GM12878 (cell line): ENCODE results near the gene LRRN2.
"Not testable (repeated sequence)": the region's sequence is repeated elsewhere in the genome, so short reads cannot be mapped to it uniquely, and the experiment has no call there.

Experiments used
- CREB1 ChIP-seq: IDR thresholded peaks from 2 replicates; pipeline ENCODE4 v1.6.1; 2012; ENCODE audit warnings: low read depth, mild to moderate bottlenecking, inconsistent platforms
- CTCF ChIP-seq, 3 experiments: IDR thresholded peaks in 2 of 3; conservative IDR thresholded peaks in 1 of 3; 2 replicates each; pipeline ENCODE4 v1.5.1; 2011; ENCODE audit warnings: low read depth in 3 of 3, low read length in 3 of 3, mild to moderate bottlenecking in 3 of 3, control low read depth in 2 of 3, moderate library complexity in 2 of 3, inconsistent platforms in 1 of 3, mixed read lengths in 1 of 3; ENCODE audit not compliant: control insufficient read depth in 2 of 3, insufficient read depth in 1 of 3; ENCODE audit errors: extremely low read depth in 1 of 3
- EZH2 ChIP-seq: IDR thresholded peaks from 2 replicates; pipeline ENCODE4 v1.6.1; 2012; ENCODE audit warnings: low read depth, mild to moderate bottlenecking, control low read depth, inconsistent platforms, low read length, borderline replicate concordance; ENCODE audit not compliant: control insufficient read depth
- JUND ChIP-seq: IDR thresholded peaks from 2 replicates; pipeline ENCODE4 v1.6.1; 2012; ENCODE audit warnings: low read depth, mild to moderate bottlenecking, low read length, improper control_type of control experiment, moderate library complexity
- KDM1A ChIP-seq: fragments of 200-600 bp; sonication (generic); IDR thresholded peaks from 2 replicates; pipeline ENCODE4 v1.6.1; 2016; ENCODE audit warnings: borderline replicate concordance
- NR2C2 ChIP-seq: IDR thresholded peaks from 2 replicates; pipeline ENCODE4 v1.6.1; 2011; ENCODE audit warnings: borderline replicate concordance, low read depth; ENCODE audit not compliant: control insufficient read depth, insufficient read length
- POLR2A ChIP-seq: IDR thresholded peaks from 2 replicates; pipeline ENCODE4 v1.6.1; 2011; ENCODE audit warnings: low read depth, mild to moderate bottlenecking, low read length
- RAD21 ChIP-seq: IDR thresholded peaks from 2 replicates; pipeline ENCODE4 v1.6.1; 2011; ENCODE audit warnings: mild to moderate bottlenecking, low read depth, low read length, moderate library complexity; ENCODE audit not compliant: insufficient read depth
- RB1 ChIP-seq: fragments of 450-650 bp; formaldehyde crosslinking; IDR thresholded peaks from 2 replicates; pipeline ENCODE4 v1.6.1; 2017; ENCODE audit warnings: mild to moderate bottlenecking, borderline replicate concordance
- SP1 ChIP-seq: IDR thresholded peaks from one replicate; pipeline ENCODE4 v1.6.1; 2011; ENCODE audit warnings: low read depth, low read length
- SPI1 ChIP-seq: IDR thresholded peaks from 2 replicates; pipeline ENCODE4 v1.6.1; 2011; ENCODE audit warnings: low read depth, mild to moderate bottlenecking, low read length, moderate library complexity, borderline replicate concordance; ENCODE audit not compliant: insufficient read depth
- TBL1XR1 ChIP-seq: IDR thresholded peaks from 2 replicates; pipeline ENCODE4 v1.6.1; 2012; ENCODE audit warnings: low read depth, low read length, improper control_type of control experiment
- TF ChIP-seq, protein P1 (sequence below): IDR thresholded peaks from 2 replicates; pipeline ENCODE4 v1.6.1; 2012; ENCODE audit warnings: low read depth, low read length, improper control_type of control experiment
- TF ChIP-seq, protein P2 (sequence below): fragments of 150-350 bp; IDR thresholded peaks from 2 replicates; pipeline ENCODE4 v1.6.1; 2016; ENCODE audit warnings: low read depth, low read length

DNA sequence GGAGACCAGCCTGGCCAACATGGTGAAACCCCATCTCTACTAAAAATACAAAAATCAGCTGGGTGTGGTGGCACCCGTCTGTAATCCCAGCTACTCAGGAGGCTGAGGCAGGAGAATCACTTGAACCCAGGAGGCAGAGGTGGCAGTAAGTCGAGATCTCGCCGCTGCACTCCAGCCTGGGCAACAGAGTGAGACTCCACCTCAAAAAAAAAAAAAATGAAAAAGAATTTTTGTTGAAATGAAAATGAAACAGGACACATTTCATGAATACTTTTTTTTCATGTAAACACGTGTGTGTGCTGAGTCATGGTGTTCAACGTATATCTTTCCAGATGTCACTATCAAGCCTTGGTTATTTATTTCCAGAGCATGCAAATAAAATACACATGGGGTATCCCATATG, 5.8 kb upstream of the LRRN2 start:
- TF ChIP-seq SPI1; RAD21; TBL1XR1; NR2C2; CREB1; SP1; CTCF (IDR thresholded peaks at IDR 0.05 in 2 of 3, conservative IDR thresholded peaks at IDR 0.05 in 1 of 3; ENCODE audit: control insufficient read depth in 2 of 3, extremely low read depth in 1 of 3, insufficient read depth in 1 of 3, low read depth in 3 of 3, low read length in 3 of 3); EZH2; POLR2A; KDM1A; JUND; RB1: not testable (repeated sequence)
- TF ChIP-seq, protein P1, sequence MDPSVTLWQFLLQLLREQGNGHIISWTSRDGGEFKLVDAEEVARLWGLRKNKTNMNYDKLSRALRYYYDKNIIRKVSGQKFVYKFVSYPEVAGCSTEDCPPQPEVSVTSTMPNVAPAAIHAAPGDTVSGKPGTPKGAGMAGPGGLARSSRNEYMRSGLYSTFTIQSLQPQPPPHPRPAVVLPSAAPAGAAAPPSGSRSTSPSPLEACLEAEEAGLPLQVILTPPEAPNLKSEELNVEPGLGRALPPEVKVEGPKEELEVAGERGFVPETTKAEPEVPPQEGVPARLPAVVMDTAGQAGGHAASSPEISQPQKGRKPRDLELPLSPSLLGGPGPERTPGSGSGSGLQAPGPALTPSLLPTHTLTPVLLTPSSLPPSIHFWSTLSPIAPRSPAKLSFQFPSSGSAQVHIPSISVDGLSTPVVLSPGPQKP: not testable (repeated sequence)
- TF ChIP-seq, protein P2, sequence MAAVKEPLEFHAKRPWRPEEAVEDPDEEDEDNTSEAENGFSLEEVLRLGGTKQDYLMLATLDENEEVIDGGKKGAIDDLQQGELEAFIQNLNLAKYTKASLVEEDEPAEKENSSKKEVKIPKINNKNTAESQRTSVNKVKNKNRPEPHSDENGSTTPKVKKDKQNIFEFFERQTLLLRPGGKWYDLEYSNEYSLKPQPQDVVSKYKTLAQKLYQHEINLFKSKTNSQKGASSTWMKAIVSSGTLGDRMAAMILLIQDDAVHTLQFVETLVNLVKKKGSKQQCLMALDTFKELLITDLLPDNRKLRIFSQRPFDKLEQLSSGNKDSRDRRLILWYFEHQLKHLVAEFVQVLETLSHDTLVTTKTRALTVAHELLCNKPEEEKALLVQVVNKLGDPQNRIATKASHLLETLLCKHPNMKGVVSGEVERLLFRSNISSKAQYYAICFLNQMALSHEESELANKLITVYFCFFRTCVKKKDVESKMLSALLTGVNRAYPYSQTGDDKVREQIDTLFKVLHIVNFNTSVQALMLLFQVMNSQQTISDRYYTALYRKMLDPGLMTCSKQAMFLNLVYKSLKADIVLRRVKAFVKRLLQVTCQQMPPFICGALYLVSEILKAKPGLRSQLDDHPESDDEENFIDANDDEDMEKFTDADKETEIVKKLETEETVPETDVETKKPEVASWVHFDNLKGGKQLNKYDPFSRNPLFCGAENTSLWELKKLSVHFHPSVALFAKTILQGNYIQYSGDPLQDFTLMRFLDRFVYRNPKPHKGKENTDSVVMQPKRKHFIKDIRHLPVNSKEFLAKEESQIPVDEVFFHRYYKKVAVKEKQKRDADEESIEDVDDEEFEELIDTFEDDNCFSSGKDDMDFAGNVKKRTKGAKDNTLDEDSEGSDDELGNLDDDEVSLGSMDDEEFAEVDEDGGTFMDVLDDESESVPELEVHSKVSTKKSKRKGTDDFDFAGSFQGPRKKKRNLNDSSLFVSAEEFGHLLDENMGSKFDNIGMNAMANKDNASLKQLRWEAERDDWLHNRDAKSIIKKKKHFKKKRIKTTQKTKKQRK: not testable (repeated sequence)
